C4-2B (cell line): ENCODE results near the gene MSMP.

Experiments
- ZFX ChIP-seq: fragments of 450-650 bp; IDR thresholded peaks from 2 replicates; pipeline ENCODE4 v1.6.1; 2017
- TF ChIP-seq, protein P1 (sequence below): fragments of 450-650 bp; conservative IDR thresholded peaks from 2 replicates; pipeline ENCODE4 v1.5.1; 2017; ENCODE audit warnings: mild to moderate bottlenecking

DNA sequence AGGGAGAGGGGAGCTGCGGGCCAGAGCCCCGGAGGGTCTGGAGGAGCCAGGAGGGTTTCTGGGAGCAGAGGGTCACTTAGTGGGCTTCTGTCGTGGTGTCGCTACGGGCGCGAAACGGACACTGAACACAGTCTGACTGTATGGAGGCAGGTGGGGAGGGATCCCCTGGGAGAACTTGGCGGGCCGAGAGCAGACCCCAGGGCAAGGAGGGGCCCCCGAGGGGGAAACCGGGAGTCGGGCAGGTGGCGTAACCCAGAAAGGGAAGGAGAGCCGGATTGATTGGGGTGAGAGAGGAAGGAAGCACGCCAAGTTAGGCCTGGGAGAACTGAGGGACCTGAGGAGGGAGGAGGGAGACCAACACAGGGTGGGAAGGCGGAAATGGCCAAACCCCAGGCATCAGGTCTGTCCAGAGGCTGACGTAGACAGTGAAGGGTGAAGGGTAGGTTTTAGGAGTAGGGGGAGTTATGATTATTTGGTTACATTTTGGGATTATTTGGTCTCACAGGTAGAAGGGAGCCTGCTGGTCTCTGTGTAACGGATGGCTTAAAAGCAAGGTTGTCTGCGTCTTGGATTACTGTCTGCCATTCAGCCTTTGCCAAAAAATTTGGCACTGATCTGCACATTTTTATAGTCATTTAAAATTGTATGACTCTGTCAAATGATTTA is 3.3 kb upstream of the MSMP start:
- TF ChIP-seq, protein P1, sequence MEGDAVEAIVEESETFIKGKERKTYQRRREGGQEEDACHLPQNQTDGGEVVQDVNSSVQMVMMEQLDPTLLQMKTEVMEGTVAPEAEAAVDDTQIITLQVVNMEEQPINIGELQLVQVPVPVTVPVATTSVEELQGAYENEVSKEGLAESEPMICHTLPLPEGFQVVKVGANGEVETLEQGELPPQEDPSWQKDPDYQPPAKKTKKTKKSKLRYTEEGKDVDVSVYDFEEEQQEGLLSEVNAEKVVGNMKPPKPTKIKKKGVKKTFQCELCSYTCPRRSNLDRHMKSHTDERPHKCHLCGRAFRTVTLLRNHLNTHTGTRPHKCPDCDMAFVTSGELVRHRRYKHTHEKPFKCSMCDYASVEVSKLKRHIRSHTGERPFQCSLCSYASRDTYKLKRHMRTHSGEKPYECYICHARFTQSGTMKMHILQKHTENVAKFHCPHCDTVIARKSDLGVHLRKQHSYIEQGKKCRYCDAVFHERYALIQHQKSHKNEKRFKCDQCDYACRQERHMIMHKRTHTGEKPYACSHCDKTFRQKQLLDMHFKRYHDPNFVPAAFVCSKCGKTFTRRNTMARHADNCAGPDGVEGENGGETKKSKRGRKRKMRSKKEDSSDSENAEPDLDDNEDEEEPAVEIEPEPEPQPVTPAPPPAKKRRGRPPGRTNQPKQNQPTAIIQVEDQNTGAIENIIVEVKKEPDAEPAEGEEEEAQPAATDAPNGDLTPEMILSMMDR: no peak
- no peak for TF ChIP-seq ZFX
